Measurements from ENCODE around the gene LRMDA. TPM values are rescaled to one million over a fixed set of nuclear protein-coding genes. Genes with fewer than 3 reads are reported as not detected.

LRMDA gene
- total RNA-seq, 3 donors from 2014 or later (not counting 1 experiment from before 2014, with no cell fraction given) = 1.4 to 2.4 (median 2.1) TPM

DNA sequence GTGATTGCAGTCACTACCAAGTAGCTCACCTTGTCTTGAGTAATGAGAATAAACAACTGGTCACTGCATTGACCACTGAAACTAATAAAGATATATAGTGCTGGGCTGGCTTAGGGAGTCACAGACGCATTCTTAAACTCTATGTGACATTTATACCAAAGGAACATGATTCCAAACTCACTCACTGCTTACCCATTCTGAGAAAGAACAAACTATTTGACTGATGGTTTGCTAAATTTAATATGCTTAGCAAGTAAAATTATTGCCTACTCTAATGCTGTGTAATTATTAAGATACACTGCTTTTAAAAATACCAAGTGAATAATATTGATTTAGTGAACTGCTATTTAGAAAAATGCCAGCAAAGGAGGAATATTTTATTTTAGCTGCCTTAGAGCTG is 191.1 kb downstream of the LRMDA start:
- H3K27ac ChIP-seq (ENCODE audit: low read length) = no peak overlapping the region
- no peak overlapping the region for H3K4me3 ChIP-seq (ENCODE audit: low read length)
- no CpG with 5 or more reads among the region's 1 CpG for WGBS (ENCODE audit: insufficient coverage)
- H3K4me1 ChIP-seq (ENCODE audit: control insufficient read depth, insufficient read depth, low read length) = no peaks in the 10 kb centered on the region
- H3K27ac Mint-ChIP-seq = no peak overlapping the region
- no peaks in the 10 kb centered on the region for H3K9me3 ChIP-seq (ENCODE audit: control insufficient read depth, insufficient read depth, low read length)
- H3K27me3 Mint-ChIP-seq (ENCODE audit: low read depth in 2 of 2) = peaks cover 1 to 10% of the 10 kb centered on the region in 2 donors
- TF ChIP-seq CTCF (IDR thresholded peaks at IDR 0.05) = no peak
- ATAC-seq (no peak), DNase-seq (no peak)
- no peaks in the 10 kb centered on the region for H3K4me1 Mint-ChIP-seq
- H3K36me3 ChIP-seq (ENCODE audit: control insufficient read depth, insufficient read depth, low read length) = no peaks in the 10 kb centered on the region
- no peaks in the 10 kb centered on the region for H3K9me3 Mint-ChIP-seq
- H3K27me3 ChIP-seq (ENCODE audit: control insufficient read depth, insufficient read depth, low read length) = no peaks in the 10 kb centered on the region
- intact Hi-C loops (cut with micrococcal nuclease) = no loop called here
- no peak overlapping the region for H3K4me3 Mint-ChIP-seq
- no peaks in the 10 kb centered on the region for H3K36me3 Mint-ChIP-seq

DNA sequence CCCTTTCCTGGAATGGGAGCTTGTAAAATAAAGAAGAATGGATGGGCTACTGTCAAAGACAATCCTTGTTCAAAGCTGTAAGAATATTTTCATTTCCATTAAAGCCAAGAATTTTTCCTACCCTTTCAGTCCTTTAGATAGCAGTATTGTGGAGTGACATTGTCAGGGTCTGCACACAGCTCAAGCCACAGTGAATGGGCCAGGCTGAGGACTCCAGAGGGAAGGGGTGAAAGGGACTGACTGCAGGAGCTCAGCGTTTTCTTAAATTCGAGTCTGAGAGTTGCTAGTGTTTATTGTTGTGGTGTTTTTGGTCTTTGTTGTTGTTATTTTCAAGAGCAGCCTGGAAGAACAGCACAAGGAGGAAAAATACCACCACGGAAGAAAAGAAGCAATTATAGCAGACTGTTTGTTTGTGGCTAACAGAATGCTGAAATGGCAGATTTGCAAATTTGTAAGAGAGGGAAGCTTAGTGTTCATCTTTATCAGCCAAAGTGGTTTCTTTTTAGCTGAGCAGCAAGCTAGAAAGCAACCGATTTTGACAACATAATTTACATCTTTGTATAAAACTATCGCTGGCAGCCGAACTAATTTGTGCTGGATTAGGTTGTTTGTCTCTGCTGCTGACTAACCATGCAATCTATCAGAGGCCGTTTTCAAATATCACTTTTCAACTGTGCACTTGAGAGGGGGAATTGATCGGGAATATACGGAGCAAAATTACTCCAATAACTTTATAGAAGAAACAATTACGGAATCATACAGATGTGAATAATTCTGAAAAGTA is 192.1 kb downstream of the LRMDA start:
- Mint-ChIP-seq H3K27ac (no peak overlapping the region), H3K4me3 (no peak overlapping the region), H3K36me3 (no peaks in the 10 kb centered on the region), H3K27me3 (ENCODE audit: low read depth in 2 of 2) (peaks cover 0 to 10% of the 10 kb centered on the region in 2 donors), H3K9me3 (no peaks in the 10 kb centered on the region), H3K4me1 (no peaks in the 10 kb centered on the region)
- ATAC-seq (no peak), DNase-seq (no peak)
- Histone ChIP-seq H3K9me3 (ENCODE audit: control insufficient read depth, insufficient read depth, low read length) (no peaks in the 10 kb centered on the region), H3K36me3 (ENCODE audit: control insufficient read depth, insufficient read depth, low read length) (no peaks in the 10 kb centered on the region), H3K27ac (ENCODE audit: low read length) (no peak overlapping the region), H3K4me1 (ENCODE audit: control insufficient read depth, insufficient read depth, low read length) (no peaks in the 10 kb centered on the region), H3K4me3 (ENCODE audit: low read length) (no peak overlapping the region), H3K27me3 (ENCODE audit: control insufficient read depth, insufficient read depth, low read length) (no peaks in the 10 kb centered on the region)
- intact Hi-C loops (cut with micrococcal nuclease) = no loop called here
- no peak for TF ChIP-seq CTCF (IDR thresholded peaks at IDR 0.05)
- 74% methylated on average over 6 of the region's 10 CpGs for whole genome bisulfite sequencing (ENCODE audit: insufficient coverage)

GRCh38 chr10:75624638-75625037 is 193.2 kb downstream of the LRMDA start:
- Histone ChIP-seq H3K27me3 (ENCODE audit: control insufficient read depth, insufficient read depth, low read length) (no peaks in the 10 kb centered on the region), H3K36me3 (ENCODE audit: control insufficient read depth, insufficient read depth, low read length) (no peaks in the 10 kb centered on the region), H3K4me3 (ENCODE audit: low read length) (no peak overlapping the region), H3K4me1 (ENCODE audit: control insufficient read depth, insufficient read depth, low read length) (no peaks in the 10 kb centered on the region), H3K9me3 (ENCODE audit: control insufficient read depth, insufficient read depth, low read length) (no peaks in the 10 kb centered on the region), H3K27ac (ENCODE audit: low read length) (no peak overlapping the region)
- DNase-seq (no peak), ATAC-seq (no peak)
- no peaks in the 10 kb centered on the region for H3K4me1 Mint-ChIP-seq
- intact Hi-C loops (cut with micrococcal nuclease) = no loop called here
- no peak overlapping the region for H3K27ac Mint-ChIP-seq
- H3K9me3 Mint-ChIP-seq = no peaks in the 10 kb centered on the region
- no peaks in the 10 kb centered on the region for H3K36me3 Mint-ChIP-seq
- TF ChIP-seq CTCF (IDR thresholded peaks at IDR 0.05) = no peak
- peaks cover 0 to 10% of the 10 kb centered on the region in 2 donors for H3K27me3 Mint-ChIP-seq (ENCODE audit: low read depth in 2 of 2)
- no peak overlapping the region for H3K4me3 Mint-ChIP-seq
- 85% methylated on average over 1 of the region's 1 CpG for WGBS (ENCODE audit: insufficient coverage)

- Mint-ChIP-seq H3K36me3 (no peaks in the 10 kb centered on the region), H3K4me1 (no peaks in the 10 kb centered on the region), H3K27me3 (ENCODE audit: low read depth in 2 of 2) (peaks cover 0 to 3% of the 10 kb centered on the region in 2 donors), H3K27ac (no peak overlapping the region), H3K9me3 (no peaks in the 10 kb centered on the region), H3K4me3 (no peak overlapping the region)
- no peak overlapping the region for H3K27ac ChIP-seq (ENCODE audit: low read length)
- H3K27me3 ChIP-seq (ENCODE audit: control insufficient read depth, insufficient read depth, low read length) = no peaks in the 10 kb centered on the region
- no peaks in the 10 kb centered on the region for H3K4me1 ChIP-seq (ENCODE audit: control insufficient read depth, insufficient read depth, low read length)
- DNase-seq (no peak), ATAC-seq (no peak)
- no peaks in the 10 kb centered on the region for H3K36me3 ChIP-seq (ENCODE audit: control insufficient read depth, insufficient read depth, low read length)
- no peaks in the 10 kb centered on the region for H3K9me3 ChIP-seq (ENCODE audit: control insufficient read depth, insufficient read depth, low read length)
- intact Hi-C loops (cut with micrococcal nuclease) = no loop called here
- no peak overlapping the region for H3K4me3 ChIP-seq (ENCODE audit: low read length)
- WGBS (ENCODE audit: insufficient coverage) = 98% methylated on average over 2 of the region's 2 CpGs
- no peak for TF ChIP-seq CTCF (IDR thresholded peaks at IDR 0.05)
Observed at GRCh38 chr10:75630746-75631145, 199.3 kb downstream of the LRMDA start.

Measured in natural killer cell (primary cell).